Measurements from ENCODE around the gene MARS1. TPM values are rescaled to one million over a fixed set of nuclear protein-coding genes. Genes with fewer than 3 reads are reported as not detected.

MARS1 gene
- total RNA-seq, 1 experiment from 2014 or later = 291 TPM

- peak; percentile 95 for DNase-seq (ENCODE audit: low read depth, low spot score)
- ChIA-PET CTCF (no interaction called here), POLR2A (interaction anchor here (0.6 kb wide), 1 partner anchor 866 kb away, joined by 3 read pairs; no protein-coding TSS in a partner anchor)
- no peaks in the 10 kb centered on the region for H3K9me3 ChIP-seq (ENCODE audit: control insufficient read depth, insufficient read depth, low read depth, low read length)
- in situ Hi-C loops (cut with HindIII; ENCODE audit: low pct_unique_long_range_greater_than_20kb, low sequenced_read_pairs) (no loop called here), intact Hi-C loops (cut with micrococcal nuclease; ENCODE audit: unreplicated experiment) (no loop called here)
- H3K4me3 ChIP-seq (ENCODE audit: low read depth in 2 of 2, low read length in 2 of 2) = peak within 1 kb of the TSS; percentile 88 to 98
- H3K36me3 ChIP-seq (ENCODE audit: control insufficient read depth, insufficient read depth, low read length) = peaks cover 19% of the 10 kb centered on the region
- peak; percentile 79; the same call in 1 of the 2 replicates for TF ChIP-seq SIN3A (IDR thresholded peaks at IDR 0.05; ENCODE audit: borderline replicate concordance, insufficient read depth, low read depth, low read length)
- TF ChIP-seq CTCF (IDR thresholded peaks at IDR 0.05) = no peak
- peak; percentile 18 to 36; a peak in 2 of 4 replicates for TF ChIP-seq REST (IDR thresholded peaks at IDR 0.05; ENCODE audit: insufficient read depth in 1 of 2, low read depth in 2 of 2, low read length in 1 of 2)
- peak; percentile 99 for TF ChIP-seq POLR2AphosphoS5 (IDR thresholded peaks at IDR 0.05; ENCODE audit: low read depth, low read length)
- no peak for TF ChIP-seq TCF7L2 (IDR thresholded peaks at IDR 0.05; ENCODE audit: low read depth, low read length)
- H3K27ac ChIP-seq (ENCODE audit: low read length) = peak within 1 kb of the TSS; percentile 96
- peak; percentile 81 for ATAC-seq
- BruUV-seq (replicated peaks) = TSS peak; percentile 83
- peaks cover 54% of the 10 kb centered on the region for H3K4me1 ChIP-seq (ENCODE audit: control insufficient read depth, insufficient read depth, low read length)
- no peaks in the 10 kb centered on the region for H3K27me3 ChIP-seq (ENCODE audit: control insufficient read depth, insufficient read depth, low read length)
Measured at GRCh38 chr12:57520053-57520818, 32.4 kb downstream of the MARS1 start, which contains the start of gene DDIT3. Gene DDIT3 (minus strand): TSS chr12:57520514. CDS start chr12:57517406, 3,108 bp downstream.

- Histone ChIP-seq H3K4me1 (ENCODE audit: control insufficient read depth, insufficient read depth, low read length) (peaks cover 41% of the 10 kb centered on the region), H3K9me3 (ENCODE audit: control insufficient read depth, insufficient read depth, low read depth, low read length) (no peaks in the 10 kb centered on the region), H3K36me3 (ENCODE audit: control insufficient read depth, insufficient read depth, low read length) (peaks cover 12% of the 10 kb centered on the region; the same call in 1 of the 2 replicates), H3K4me3 (ENCODE audit: low read depth in 2 of 2, low read length in 2 of 2) (peak overlapping the region; percentile 65 to 86), H3K27me3 (ENCODE audit: control insufficient read depth, insufficient read depth, low read length) (no peaks in the 10 kb centered on the region), H3K27ac (ENCODE audit: low read length) (peak overlapping the region; percentile 91)
- no TSS peak for BruUV-seq (replicated peaks)
- TF ChIP-seq TCF7L2 (IDR thresholded peaks at IDR 0.05; ENCODE audit: low read depth, low read length) (no peak), POLR2AphosphoS5 (IDR thresholded peaks at IDR 0.05; ENCODE audit: low read depth, low read length) (no peak), REST (IDR thresholded peaks at IDR 0.05; ENCODE audit: insufficient read depth in 1 of 2, low read depth in 2 of 2, low read length in 1 of 2) (no peak), SIN3A (IDR thresholded peaks at IDR 0.05; ENCODE audit: borderline replicate concordance, insufficient read depth, low read depth, low read length) (no peak)
- CTCF ChIA-PET = no interaction called here
- ATAC-seq (0 out of 2 replicates have a peak, but pooled peaks have one; percentile 18), DNase-seq (ENCODE audit: low read depth, low spot score) (peak; percentile 30)
- in situ Hi-C loops (cut with HindIII; ENCODE audit: low pct_unique_long_range_greater_than_20kb, low sequenced_read_pairs) (no loop called here), intact Hi-C loops (cut with micrococcal nuclease; ENCODE audit: unreplicated experiment) (no loop called here)
- POLR2A ChIA-PET = no interaction called here
Measured at GRCh38 chr12:57521525-57522010, 33.7 kb downstream of the MARS1 start.
